Kidney epithelial cell (primary cell): Measurements from ENCODE around the gene TTC9B. TPM values are rescaled to one million over a fixed set of nuclear protein-coding genes. Genes with fewer than 3 reads are reported as not detected.

Source experiments
- DNase-seq: peaks from one replicate; pipeline ENCODE4 v3.0.0-alpha.2; 2010; ENCODE audit warnings: low read depth
- H3K27me3 ChIP-seq: 2 replicates; pipeline ENCODE4 v1.6.0; 2011; ENCODE audit warnings: low read length; ENCODE audit not compliant: control insufficient read depth, insufficient read depth
- H3K36me3 ChIP-seq: 2 replicates; pipeline ENCODE4 v1.5.1; 2011; ENCODE audit warnings: low read length; ENCODE audit not compliant: control insufficient read depth, insufficient read depth
- H3K4me3 ChIP-seq: 2 replicates; pipeline ENCODE4 v1.5.1; 2011; ENCODE audit warnings: low read depth, mild to moderate bottlenecking, control low read depth, low read length
- CTCF ChIP-seq: IDR thresholded peaks from 2 replicates; pipeline ENCODE4 v1.5.1; 2011; ENCODE audit warnings: mild to moderate bottlenecking, moderate library complexity, low read length, control low read depth, inconsistent platforms; ENCODE audit not compliant: insufficient read depth, poor library complexity, severe bottlenecking
- total RNA-seq: library from RNA; depleted of rRNA; stranded (reverse); fragments of >200 nt; gene quantifications from 2 replicates; pipeline ENCODE4 v1.2.3, GENCODE V29; 2015

TTC9B gene
- total RNA-seq, result not detected in 2 replicates

- no peak for TF ChIP-seq CTCF
- Histone ChIP-seq H3K4me3 (no peak within 1 kb of the TSS), H3K36me3 (no peaks in the 10 kb centered on the region), H3K27me3 (peaks cover 32% of the 10 kb centered on the region)
- DNase-seq, result no peak
Measured at GRCh38 chr19:40217934-40218890, at the start of gene TTC9B. Gene TTC9B, minus strand, starts transcription at chr19:40218384. Its CDS starts 3 bp downstream, at chr19:40218381.

GRCh38 chr19:40267601-40267997 is 49.4 kb upstream of the TTC9B start:
- no peak for TF ChIP-seq CTCF
- H3K36me3 ChIP-seq, result peaks cover 2% of the 10 kb centered on the region

GRCh38 chr19:40266912-40267600 is 48.9 kb upstream of the TTC9B start:
- DNase-seq, result no peak
- no peaks in the 10 kb centered on the region for H3K36me3 ChIP-seq
- no peak for TF ChIP-seq CTCF
- H3K4me3 ChIP-seq, result no peak overlapping the region
- H3K27me3 ChIP-seq, result no peaks in the 10 kb centered on the region

More at GRCh38 chr19:40267601-40267997, 49.4 kb upstream of the TTC9B start:
- Histone ChIP-seq H3K4me3 (no peak overlapping the region), H3K27me3 (no peaks in the 10 kb centered on the region)
- no peak for DNase-seq

GRCh38 chr19:40266119-40266518 is 47.9 kb upstream of the TTC9B start:
- DNase-seq, result no peak
- no peak for TF ChIP-seq CTCF
- Histone ChIP-seq H3K4me3 (no peak overlapping the region), H3K36me3 (no peaks in the 10 kb centered on the region), H3K27me3 (no peaks in the 10 kb centered on the region)

GRCh38 chr19:40265763-40266099 is 47.5 kb upstream of the TTC9B start:
- Histone ChIP-seq H3K4me3 (no peak overlapping the region), H3K27me3 (no peaks in the 10 kb centered on the region), H3K36me3 (no peaks in the 10 kb centered on the region)
- no peak for DNase-seq
- no peak for TF ChIP-seq CTCF
